GM18502 (cell line): Measurements from ENCODE around the gene FAM53B.

ENCODE experiments used
- ATAC-seq: cut with Tn5 transposase; IDR thresholded peaks from one replicate; pipeline ENCODE4 v1.9.1; 2021; ENCODE audit warnings: mild to moderate bottlenecking; ENCODE audit not compliant: unreplicated experiment, poor library complexity

Gene FAM53B

DNA sequence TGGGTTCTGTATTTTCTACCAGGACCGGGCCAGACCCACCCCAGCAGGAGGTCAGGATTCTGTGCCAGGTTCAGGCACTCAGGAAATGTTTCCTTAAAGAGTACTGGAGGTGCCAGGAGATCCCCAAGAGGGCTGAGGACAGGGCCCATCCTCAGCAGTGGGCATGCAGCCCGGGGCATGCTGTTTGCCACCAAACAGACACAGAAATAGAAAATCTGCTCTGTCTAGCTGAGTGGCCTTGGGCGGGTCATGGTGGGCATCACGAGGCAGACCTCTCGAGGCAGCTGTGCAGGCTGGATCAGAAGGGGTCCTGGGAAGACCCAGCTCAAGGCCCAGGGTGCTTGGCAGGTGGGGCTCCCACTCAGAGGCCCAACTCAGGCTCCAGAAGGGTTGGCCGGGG, 105.0 kb downstream of the FAM53B start:
- ATAC-seq = no peak

DNA sequence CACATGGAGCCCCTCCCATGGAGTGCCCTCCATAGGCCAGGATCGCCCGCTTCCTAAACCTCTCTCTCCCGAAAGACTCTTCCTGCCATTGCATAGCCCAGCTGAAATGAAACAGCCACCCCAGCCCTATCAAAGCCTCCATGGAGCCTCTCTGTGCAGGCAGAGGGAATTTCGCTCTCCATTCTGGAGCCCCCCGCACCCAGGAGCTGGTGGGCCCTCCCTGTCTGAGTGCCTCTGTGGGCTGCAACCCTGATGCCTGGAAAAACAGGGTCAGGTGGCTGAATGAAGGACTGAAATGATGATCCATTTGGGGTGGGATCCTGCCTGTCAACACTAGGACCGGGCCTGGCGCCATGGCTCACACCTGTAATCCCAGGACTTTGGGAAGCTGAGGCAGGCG, 106.4 kb downstream of the FAM53B start:
- no peak for ATAC-seq

DNA sequence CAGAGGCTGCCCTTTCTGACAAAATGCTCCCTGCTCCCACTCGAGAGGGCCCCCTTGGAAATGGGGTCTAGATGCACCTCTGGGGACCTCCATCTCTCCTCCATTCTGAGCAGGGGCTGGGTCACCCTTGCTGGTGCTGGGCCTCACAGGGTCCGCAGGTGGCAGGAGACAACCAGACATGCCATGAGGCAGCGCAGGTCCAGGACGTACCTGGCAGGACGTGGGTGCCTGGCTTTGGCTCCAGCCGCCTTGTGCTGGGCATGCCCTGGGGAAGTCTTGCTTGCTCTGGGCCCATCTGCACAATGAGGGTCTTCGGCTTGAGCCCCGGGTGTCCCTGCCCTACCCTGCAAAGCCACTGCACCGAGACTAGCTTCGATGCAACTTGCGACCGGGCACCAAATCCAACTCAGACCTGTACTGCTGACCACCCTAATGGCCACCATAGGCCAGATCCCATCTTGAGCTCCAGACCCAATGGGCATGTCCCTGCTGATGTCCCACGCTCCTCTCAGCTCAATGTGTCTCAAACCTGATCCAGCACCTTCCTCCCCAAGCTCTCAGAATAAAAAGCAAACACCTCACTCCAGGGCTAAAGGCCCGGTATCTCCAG, 107.0 kb downstream of the FAM53B start:
- no peak for ATAC-seq

GRCh38 chr10:124636271-124636995, 107.7 kb downstream of the FAM53B start:
- no peak for ATAC-seq

DNA sequence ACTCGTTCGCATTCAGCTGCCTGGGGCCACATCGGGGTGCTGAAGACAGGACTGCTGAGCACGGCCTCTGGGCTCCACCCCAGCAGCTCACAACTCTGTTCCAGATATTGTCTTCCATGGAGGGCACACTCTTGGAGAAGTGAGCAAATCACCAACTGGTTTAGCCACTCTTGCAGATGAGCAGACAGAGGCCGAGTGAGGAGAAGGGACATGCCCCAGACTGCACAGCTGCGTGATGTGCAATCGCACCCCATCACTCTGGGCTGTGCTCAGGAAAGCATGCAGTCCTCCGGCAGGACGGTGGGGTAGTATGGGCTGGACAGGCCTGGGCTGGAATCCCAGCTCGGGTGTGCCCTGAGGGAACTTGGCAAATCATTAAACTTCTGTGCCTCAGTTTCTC, 111.6 kb downstream of the FAM53B start:
- ATAC-seq = no peak

GRCh38 chr10:124632064-124632531, 112.1 kb downstream of the FAM53B start:
- ATAC-seq = no peak

DNA sequence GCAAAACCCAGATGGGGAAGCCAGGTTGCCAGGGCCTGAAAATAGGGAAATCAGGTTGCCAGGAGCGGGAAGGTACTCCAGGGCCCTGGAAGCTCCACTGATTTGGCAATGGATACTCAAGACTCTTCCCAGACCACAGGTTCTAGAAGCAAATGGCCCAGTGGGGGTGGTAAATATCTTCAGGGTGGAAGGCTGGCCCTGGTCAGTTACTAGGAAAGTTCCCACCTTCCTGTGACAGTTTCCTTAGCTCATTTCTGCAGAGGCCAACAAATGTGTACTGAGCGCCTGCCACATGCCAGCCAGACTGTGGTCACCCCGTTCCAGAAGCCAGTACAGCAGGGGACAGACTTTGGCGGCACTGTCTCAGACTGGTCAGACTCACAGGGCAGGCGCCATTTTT, 113.6 kb downstream of the FAM53B start:
- no peak for ATAC-seq

DNA sequence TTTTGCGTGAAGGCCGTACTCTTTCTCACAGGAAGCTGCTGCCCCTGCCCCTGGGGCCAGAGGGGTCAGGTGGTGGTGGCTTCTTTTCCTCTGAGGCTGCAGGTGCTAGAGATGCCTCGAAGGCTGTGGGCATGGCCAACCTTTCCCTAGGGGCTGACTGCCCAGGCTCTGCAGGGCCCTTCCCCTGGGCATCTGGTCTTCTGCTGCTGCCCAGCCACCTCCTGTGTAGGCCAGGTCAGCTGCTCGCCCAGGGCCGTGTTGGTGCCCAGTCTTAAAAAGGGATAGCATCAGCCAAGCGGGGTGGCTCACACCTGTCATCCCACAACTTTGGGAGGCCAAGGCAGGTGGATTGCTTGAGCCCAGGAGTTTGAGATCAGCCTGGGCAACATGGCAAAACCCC, 114.3 kb downstream of the FAM53B start:
- ATAC-seq = no peak

DNA sequence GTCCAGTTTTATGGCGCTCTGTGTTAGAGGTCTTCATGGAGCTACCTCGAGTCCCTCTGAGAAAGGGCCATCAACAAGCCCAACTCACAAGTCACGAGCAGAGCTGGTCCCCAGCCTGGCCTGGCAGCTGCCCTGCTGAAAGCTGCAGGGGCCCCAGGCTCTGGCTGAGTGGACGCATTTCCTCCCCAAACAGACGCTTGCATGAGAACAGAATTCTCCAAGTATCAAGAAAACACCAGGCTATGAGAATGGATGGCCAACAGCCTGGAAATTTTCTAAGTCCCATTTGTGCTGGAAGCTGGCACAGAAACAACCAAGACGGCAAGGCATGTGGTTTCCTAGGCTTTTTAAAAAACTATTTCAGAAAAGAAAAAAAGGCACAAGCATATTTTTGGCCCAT, 114.8 kb downstream of the FAM53B start:
- ATAC-seq = no peak

- no peak for ATAC-seq
Observed at GRCh38 chr10:124628676-124629021, 115.5 kb downstream of the FAM53B start.

- ATAC-seq = no peak
Observed at GRCh38 chr10:124627866-124628675, 116.1 kb downstream of the FAM53B start.

- ATAC-seq = peak; percentile 84
Observed at GRCh38 chr10:124626759-124627380, 117.3 kb downstream of the FAM53B start.

- no peak for ATAC-seq
Observed at GRCh38 chr10:124625831-124626238, 118.3 kb downstream of the FAM53B start.

GRCh38 chr10:124624895-124625294, 119.3 kb downstream of the FAM53B start:
- no peak for ATAC-seq

GRCh38 chr10:124624466-124624865, 119.7 kb downstream of the FAM53B start:
- no peak for ATAC-seq

DNA sequence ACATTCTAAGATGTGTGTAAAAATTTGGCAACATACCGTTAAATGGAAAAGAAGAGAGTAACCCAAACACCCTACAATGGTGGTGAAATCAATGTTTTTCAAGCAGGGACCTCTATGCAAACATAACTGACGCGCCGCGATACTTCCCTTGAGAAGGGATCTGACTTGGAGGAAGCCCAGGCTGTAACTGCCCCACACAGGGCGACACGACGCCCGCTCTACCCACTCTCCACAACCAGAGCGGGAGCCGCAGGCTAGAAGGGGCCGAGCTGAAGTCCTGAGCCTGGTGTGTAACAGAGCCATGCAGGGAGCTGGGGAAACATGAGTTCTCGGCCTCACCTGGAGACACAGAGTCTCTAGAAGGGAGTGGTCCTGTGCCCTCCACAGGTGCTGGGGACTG, 120.2 kb downstream of the FAM53B start:
- no peak for ATAC-seq

DNA sequence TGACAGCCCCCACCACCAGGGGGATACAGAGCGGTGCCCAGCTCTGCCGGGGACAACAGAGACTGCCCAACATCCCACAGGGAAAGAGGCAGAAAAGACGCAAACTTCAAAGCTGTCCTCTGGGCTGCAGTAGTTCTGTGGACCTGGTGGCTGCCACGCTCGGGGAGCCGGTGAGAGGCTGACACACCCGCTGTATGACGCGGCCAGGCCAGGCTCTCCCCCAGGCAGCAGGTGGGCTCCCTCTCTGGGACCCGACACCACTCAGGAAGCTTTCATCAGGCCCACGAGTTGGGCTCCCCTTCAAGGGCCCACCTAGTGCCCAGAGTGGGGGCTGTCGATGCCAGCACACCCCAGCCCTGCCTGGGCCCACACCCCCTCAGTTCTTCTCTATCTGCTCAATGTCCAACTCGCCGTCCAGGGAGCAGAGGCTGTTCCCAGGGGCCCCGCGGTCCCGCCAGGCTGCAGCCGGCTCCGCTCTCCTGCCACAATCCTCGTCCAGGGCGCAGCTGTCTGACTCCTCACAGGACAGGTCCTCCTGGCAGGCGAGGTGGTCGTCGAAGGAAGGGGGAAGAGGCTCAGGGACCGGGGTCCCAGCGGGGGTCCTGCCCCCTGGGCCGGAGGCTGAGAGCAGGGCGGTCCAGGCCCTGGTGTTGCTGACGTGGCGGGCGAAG, 121.2 kb downstream of the FAM53B start:
- no peak for ATAC-seq

- ATAC-seq = no peak
Observed at GRCh38 chr10:124622158-124622557, 122.0 kb downstream of the FAM53B start.

GRCh38 chr10:124621637-124622036, 122.5 kb downstream of the FAM53B start:
- ATAC-seq = no peak

DNA sequence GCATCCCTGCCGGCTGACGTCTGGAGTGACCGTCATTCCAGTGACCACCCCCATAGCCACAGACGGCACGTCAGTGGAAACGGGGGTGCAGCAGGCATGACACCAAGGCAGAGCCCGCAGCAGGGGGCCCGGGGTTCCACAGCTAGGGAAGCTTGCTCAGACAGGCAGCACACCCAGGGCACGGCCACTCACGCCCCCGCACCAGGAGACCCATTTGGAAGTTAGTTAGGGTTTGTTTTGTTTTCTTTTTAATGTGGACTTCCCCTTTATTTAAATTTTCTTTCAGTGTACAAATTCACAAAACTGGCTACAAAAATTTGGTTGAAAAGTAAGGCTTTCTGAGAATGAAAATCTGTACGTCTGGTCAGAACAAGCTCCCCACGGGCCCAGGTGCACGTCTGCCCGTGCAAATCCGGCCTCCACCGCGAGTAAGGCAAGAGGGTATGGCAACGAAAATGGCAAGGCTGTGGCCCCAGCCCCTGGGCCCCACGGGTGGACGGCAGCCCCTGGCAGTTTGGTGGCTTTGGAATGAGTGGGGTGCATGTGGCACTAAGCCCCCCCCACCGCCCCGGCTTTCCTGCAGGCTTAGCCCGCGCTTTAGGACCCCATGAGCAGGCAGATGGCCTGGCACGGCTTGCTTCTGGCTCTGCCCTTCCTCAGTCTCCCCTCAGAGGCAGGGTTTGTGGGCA, 124.2 kb downstream of the FAM53B start:
- peak; percentile 49 for ATAC-seq
